OCI-LY1 (cell line): ENCODE data around the gene CKAP5.

Source experiments
- EZH2 ChIP-seq: fragments of 200-600 bp; sonication (generic), shearing (Covaris generic); IDR thresholded peaks from 2 replicates; pipeline ENCODE4 v1.8.0; 2017; ENCODE audit warnings: borderline replicate concordance, mixed run types, mild to moderate bottlenecking, antibody characterized with exemption, low read length, moderate library complexity, mixed read lengths
- TF ChIP-seq, protein P1 (sequence below): fragments of 200-600 bp; sonication (generic), shearing (Covaris generic); IDR thresholded peaks from 2 replicates; pipeline ENCODE4 v1.5.1; 2017; ENCODE audit warnings: mild to moderate bottlenecking, antibody characterized with exemption, low read length, moderate library complexity, mixed read lengths

DNA sequence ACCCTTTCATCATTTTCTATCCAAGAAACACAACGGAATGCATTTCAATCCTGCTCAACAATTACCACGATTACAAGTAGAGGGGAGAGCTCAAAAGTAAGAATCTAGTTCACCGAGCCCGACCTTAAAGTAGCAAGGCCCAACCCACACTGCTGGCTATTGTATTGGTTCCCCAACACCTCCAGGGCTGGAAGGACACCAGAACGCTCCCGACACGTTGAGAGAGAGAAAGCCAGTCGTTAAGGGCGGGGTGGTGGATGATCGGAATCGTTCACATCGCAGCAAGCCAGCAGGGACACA lies 690 bp downstream of the CKAP5 start:
- no peak for TF ChIP-seq EZH2
- TF ChIP-seq, protein P1, sequence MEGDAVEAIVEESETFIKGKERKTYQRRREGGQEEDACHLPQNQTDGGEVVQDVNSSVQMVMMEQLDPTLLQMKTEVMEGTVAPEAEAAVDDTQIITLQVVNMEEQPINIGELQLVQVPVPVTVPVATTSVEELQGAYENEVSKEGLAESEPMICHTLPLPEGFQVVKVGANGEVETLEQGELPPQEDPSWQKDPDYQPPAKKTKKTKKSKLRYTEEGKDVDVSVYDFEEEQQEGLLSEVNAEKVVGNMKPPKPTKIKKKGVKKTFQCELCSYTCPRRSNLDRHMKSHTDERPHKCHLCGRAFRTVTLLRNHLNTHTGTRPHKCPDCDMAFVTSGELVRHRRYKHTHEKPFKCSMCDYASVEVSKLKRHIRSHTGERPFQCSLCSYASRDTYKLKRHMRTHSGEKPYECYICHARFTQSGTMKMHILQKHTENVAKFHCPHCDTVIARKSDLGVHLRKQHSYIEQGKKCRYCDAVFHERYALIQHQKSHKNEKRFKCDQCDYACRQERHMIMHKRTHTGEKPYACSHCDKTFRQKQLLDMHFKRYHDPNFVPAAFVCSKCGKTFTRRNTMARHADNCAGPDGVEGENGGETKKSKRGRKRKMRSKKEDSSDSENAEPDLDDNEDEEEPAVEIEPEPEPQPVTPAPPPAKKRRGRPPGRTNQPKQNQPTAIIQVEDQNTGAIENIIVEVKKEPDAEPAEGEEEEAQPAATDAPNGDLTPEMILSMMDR = no peak
